Right renal pelvis (tissue), 4 donors: Measurements from ENCODE around the gene PER1. TPM values are rescaled to one million over a fixed set of nuclear protein-coding genes. Genes with fewer than 3 reads are reported as not detected.

Experiments used
- DNase-seq, 4 donors: peaks; one replicate each; pipeline ENCODE4 v3.0.0-alpha.2; 2013; ENCODE audit warnings: low read depth in 4 of 4, low spot score in 3 of 4, missing footprints in 1 of 4
- polyA plus RNA-seq, 4 donors: library from polyadenylated mRNA; unstranded; fragments of 120-200 nt; gene quantifications; one replicate each; pipeline ENCODE4 v1.2.1, GENCODE V29; 2013; ENCODE audit not compliant: insufficient read length in 4 of 4

Gene PER1
- polyA plus RNA-seq, 4 donors: 20.4 to 38.1 (median 25.5) TPM

DNA sequence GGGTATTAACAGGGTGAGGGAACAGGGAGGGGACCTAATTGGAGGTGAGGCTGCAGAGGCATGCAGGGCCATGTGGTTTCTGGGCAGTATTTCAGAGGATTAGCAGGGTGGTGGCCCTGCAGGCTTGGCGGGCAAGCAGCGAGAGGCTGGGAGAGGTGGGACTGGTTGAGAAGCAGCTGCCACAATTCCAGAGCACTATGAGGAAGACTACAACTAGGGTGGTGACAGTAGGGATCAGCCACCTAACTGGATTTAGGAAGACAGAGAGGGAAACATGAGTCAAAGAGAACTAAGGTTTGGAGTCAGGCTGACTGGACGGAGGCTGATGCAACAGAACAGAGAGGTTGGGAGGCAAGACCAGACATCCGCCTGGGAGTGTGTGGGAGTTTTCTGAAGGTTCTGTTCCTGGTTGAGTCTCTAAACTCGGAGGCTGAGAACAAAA is 46.2 kb downstream of the PER1 start:
- no peak for DNase-seq

DNA sequence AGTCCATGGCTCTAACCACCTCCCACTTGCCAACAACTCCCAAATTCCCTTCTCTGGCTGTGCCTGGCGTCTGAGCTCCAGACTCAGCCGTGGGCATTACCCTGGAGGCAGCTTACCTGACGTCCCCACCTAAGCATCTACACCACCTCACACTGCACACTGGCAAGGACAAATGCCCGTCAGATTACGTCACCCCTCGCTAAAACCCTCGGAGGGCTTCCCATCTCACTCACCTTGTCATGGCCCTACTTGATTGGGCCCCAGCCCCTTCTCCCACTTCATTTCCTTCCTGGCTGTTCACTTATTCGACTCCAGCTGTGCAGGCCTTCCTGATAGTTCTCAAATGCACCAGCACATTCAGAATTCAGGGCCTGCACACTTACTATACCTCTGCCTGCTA is 47.3 kb downstream of the PER1 start:
- DNase-seq: no peak

- no peak for DNase-seq
These were observed 48.7 kb downstream of the PER1 start for GRCh38 chr17:8103549-8103948.

DNA sequence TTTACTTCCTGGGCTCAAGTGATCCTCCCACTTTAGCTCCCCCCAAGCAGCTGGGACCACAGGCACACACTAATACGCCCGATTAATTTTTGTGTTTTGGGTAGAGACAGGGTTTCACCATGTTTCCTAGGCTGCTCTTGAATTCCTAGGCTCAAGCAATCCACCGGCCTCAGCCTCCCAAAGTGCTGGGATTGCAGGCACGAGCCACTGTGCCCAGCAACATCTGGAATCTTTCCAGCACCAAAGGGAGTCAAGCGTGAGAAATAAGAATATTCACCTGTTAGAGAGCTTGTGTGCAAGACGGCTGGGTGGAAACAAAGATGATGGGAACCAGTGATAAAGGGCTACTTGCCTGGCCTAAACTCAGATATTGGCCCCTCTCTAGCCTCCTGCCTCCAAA is 50.5 kb downstream of the PER1 start:
- no peak for DNase-seq

- no peak for DNase-seq
These were observed 51.4 kb downstream of the PER1 start for GRCh38 chr17:8100763-8101162.

DNA sequence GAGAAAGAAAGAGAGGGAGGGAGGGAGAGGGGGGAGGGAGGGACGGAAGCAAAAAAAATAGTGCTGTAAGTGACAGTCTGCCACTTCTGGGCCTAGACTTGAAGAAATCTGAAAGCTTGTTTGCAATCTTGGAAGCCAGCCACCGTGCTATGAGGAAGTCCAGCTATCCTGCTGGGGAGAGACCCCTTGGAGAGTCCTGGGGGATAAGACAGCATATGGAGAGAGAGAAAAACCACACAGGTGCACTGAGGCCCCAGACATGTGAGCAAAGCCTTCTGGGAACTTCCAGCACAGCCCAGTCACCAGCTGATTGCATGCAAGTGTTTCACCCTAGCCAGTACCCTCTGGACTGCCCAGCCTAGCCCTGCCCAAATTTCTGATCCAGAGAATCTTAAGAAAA is 52.1 kb downstream of the PER1 start:
- DNase-seq: no peak

GRCh38 chr17:8096541-8096940 is 55.7 kb downstream of the PER1 start:
- no peak for DNase-seq

- no peak for DNase-seq
These were observed 56.8 kb downstream of the PER1 start for GRCh38 chr17:8095361-8095760.

GRCh38 chr17:8091033-8091687 is 61.0 kb downstream of the PER1 start:
- DNase-seq: no peak

Other genes starting within 250 kb of the PER1 start
- gene RNF227, start 236.1 kb downstream of the PER1 start, polyA plus RNA-seq: 1 to 10 TPM; 4.4 to 5.7 (median 4.6) TPM
- gene KCNAB3, start 222.5 kb downstream of the PER1 start, polyA plus RNA-seq: 10 to 100 TPM in 2 of 4 donors, 1 to 10 TPM in 2; 9.6 to 11.5 (median 10.4) TPM
- 100 to 1,000 TPM; 129 to 157 (median 142) TPM for gene TRAPPC1, start 220.5 kb downstream of the PER1 start, polyA plus RNA-seq
- 10 to 100 TPM; 47.3 to 56.2 (median 54.1) TPM for gene CNTROB, start 220.2 kb downstream of the PER1 start, polyA plus RNA-seq
- under 1 TPM in 3 of 4 donors, not detected in 1; 0.35 to 0.56 (median 0.37) TPM for gene GUCY2D, start 149.8 kb downstream of the PER1 start, polyA plus RNA-seq
- gene ALOX15B, start 113.3 kb downstream of the PER1 start, polyA plus RNA-seq: 1 to 10 TPM in 3 of 4 donors, under 1 TPM in 1; 0.91 to 1.9 (median 1.3) TPM
- gene ALOX12B, start 64.7 kb downstream of the PER1 start, polyA plus RNA-seq: 1 to 10 TPM in 1 of 4 donors, under 1 TPM in 3; 0.62 to 1.1 (median 0.71) TPM
- gene ALOXE3, start 33.9 kb downstream of the PER1 start, polyA plus RNA-seq: under 1 TPM in 1 of 4 donors, not detected in 3; 0.04 TPM
- gene HES7, start 28.3 kb downstream of the PER1 start, polyA plus RNA-seq: under 1 TPM in 1 of 4 donors, not detected in 3; 0.08 TPM
- 100 to 1,000 TPM; 122 to 138 (median 126) TPM for gene VAMP2, start 10.5 kb upstream of the PER1 start, polyA plus RNA-seq
- gene TMEM107, start 24.0 kb upstream of the PER1 start, polyA plus RNA-seq: 10 to 100 TPM; 23.9 to 26.4 (median 25.3) TPM
- gene BORCS6, start 37.8 kb upstream of the PER1 start, polyA plus RNA-seq: 1 to 10 TPM; 3.4 to 5.3 (median 4.4) TPM
- gene AURKB, start 58.2 kb upstream of the PER1 start, polyA plus RNA-seq: 10 to 100 TPM; 31.5 to 37.5 (median 33.8) TPM
- 10 to 100 TPM; 25.3 to 37.1 (median 28.6) TPM for gene CTC1, start 95.7 kb upstream of the PER1 start, polyA plus RNA-seq
- gene PFAS, start 96.9 kb upstream of the PER1 start, polyA plus RNA-seq: 10 to 100 TPM; 41.0 to 49.0 (median 45.1) TPM
- gene RANGRF, start 136.3 kb upstream of the PER1 start, polyA plus RNA-seq: 10 to 100 TPM; 27.5 to 33.6 (median 31.3) TPM
- gene SLC25A35, start 143.0 kb upstream of the PER1 start, polyA plus RNA-seq: 1 to 10 TPM; 3.9 to 4.8 (median 4.3) TPM
- gene ARHGEF15, start 157.8 kb upstream of the PER1 start, polyA plus RNA-seq: 10 to 100 TPM; 17.5 to 22.1 (median 19.4) TPM
- gene ODF4, start 187.4 kb upstream of the PER1 start, polyA plus RNA-seq: not detected
- gene RPL26, start 230.8 kb upstream of the PER1 start, polyA plus RNA-seq: 1,000 to 10,000 TPM; 2,521 to 2,727 (median 2,681) TPM
- gene RNF222, start 245.4 kb upstream of the PER1 start, polyA plus RNA-seq: under 1 TPM in 3 of 4 donors, not detected in 1; 0.06 to 0.11 (median 0.06) TPM